PC-3 (cell line): ENCODE results near the gene DNAJA3.

ENCODE experiments used
- EZH2 ChIP-seq: fragments of 300-600 bp; sonication (generic); IDR thresholded peaks from one replicate; pipeline ENCODE4 v1.6.1; 2017; ENCODE audit warnings: antibody characterized with exemption, mild to moderate bottlenecking, low read length; ENCODE audit not compliant: unreplicated experiment
- EZH2phosphoT487 ChIP-seq: fragments of 300-600 bp; sonication (generic); IDR thresholded peaks from 2 replicates; pipeline ENCODE4 v1.6.1; 2018; ENCODE audit warnings: mild to moderate bottlenecking, antibody characterized with exemption, low read length, borderline replicate concordance
- TF ChIP-seq, protein P1 (sequence below): fragments of 300-600 bp; sonication (generic); conservative IDR thresholded peaks from 2 replicates; pipeline ENCODE4 v1.5.1; 2017; ENCODE audit warnings: antibody characterized with exemption, low read depth, mild to moderate bottlenecking, low read length

DNA sequence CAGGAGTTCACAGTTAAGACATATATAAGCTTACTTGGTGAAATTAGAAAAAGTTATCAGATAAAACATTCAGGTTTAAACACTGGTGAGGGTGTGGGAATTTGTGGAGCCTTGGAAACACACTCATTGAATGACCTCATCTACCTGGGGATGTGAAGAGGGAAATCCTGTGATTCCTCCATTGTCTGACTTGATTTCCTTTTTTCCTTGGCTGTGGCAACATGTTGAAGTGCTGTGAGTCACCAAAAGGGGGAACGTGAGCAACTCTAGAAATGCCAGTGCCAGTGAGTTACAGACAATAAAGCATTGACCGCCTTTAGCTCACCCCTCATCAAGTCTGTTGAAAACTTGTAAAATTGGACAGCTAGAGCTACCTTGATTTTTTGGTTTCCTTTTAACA, 52.3 kb downstream of the DNAJA3 start:
- TF ChIP-seq, protein P1, sequence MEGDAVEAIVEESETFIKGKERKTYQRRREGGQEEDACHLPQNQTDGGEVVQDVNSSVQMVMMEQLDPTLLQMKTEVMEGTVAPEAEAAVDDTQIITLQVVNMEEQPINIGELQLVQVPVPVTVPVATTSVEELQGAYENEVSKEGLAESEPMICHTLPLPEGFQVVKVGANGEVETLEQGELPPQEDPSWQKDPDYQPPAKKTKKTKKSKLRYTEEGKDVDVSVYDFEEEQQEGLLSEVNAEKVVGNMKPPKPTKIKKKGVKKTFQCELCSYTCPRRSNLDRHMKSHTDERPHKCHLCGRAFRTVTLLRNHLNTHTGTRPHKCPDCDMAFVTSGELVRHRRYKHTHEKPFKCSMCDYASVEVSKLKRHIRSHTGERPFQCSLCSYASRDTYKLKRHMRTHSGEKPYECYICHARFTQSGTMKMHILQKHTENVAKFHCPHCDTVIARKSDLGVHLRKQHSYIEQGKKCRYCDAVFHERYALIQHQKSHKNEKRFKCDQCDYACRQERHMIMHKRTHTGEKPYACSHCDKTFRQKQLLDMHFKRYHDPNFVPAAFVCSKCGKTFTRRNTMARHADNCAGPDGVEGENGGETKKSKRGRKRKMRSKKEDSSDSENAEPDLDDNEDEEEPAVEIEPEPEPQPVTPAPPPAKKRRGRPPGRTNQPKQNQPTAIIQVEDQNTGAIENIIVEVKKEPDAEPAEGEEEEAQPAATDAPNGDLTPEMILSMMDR = 0 out of 2 replicates have a peak, but pooled peaks have one; percentile 22
- no peak for TF ChIP-seq EZH2
- TF ChIP-seq EZH2phosphoT487 = no peak
